GM18951 (cell line): ENCODE data around the gene BHMT2.

Experiments
- POLR2A ChIP-seq: IDR thresholded peaks from 4 replicates; pipeline ENCODE4 v1.6.1; 2011; ENCODE audit warnings: mild to moderate bottlenecking; ENCODE audit not compliant: insufficient read length, insufficient read depth; ENCODE audit errors: extremely low read depth
- in situ Hi-C: fragments of 300-500 bp; cut with MboI; formaldehyde crosslinking; loops from one replicate; pipeline ENCODE4 v1.12.0; 2022; ENCODE audit warnings: low sequenced_read_pairs, mixed read lengths, inconsistent platforms; ENCODE audit not compliant: unreplicated experiment

Gene BHMT2

GRCh38 chr5:79069488-79070349 lies at the start of gene BHMT2, which contains the start of gene DMGDH:
Gene BHMT2, plus strand, starts transcription at chr5:79069767. Its CDS starts 16 bp downstream, at chr5:79069783.
Gene DMGDH, minus strand, starts transcription at chr5:79069674. Its CDS starts 54 bp downstream, at chr5:79069620.
- no peak for TF ChIP-seq POLR2A
- in situ Hi-C loops, result no loop called here

GRCh38 chr5:79020861-79021561 lies 48.6 kb upstream of the BHMT2 start:
- in situ Hi-C loops, result loop anchor here (25.0 kb wide), 1 partner anchor 441 kb away; no protein-coding TSS in a partner anchor
- TF ChIP-seq POLR2A, result no peak

GRCh38 chr5:79021753-79022152 lies 47.8 kb upstream of the BHMT2 start:
- in situ Hi-C loops, result loop anchor here (25.0 kb wide), 1 partner anchor 441 kb away; no protein-coding TSS in a partner anchor
- no peak for TF ChIP-seq POLR2A

- in situ Hi-C loops, result loop anchor here (25.0 kb wide), 1 partner anchor 440 kb away; no protein-coding TSS in a partner anchor
- no peak for TF ChIP-seq POLR2A
Measured at GRCh38 chr5:79022771-79023170, 46.8 kb upstream of the BHMT2 start.

GRCh38 chr5:79023348-79023747 lies 46.2 kb upstream of the BHMT2 start:
- in situ Hi-C loops, result loop anchor here (25.0 kb wide), 1 partner anchor 439 kb away; no protein-coding TSS in a partner anchor
- TF ChIP-seq POLR2A, result no peak

GRCh38 chr5:79023947-79024346 lies 45.6 kb upstream of the BHMT2 start:
- TF ChIP-seq POLR2A, result no peak
- in situ Hi-C loops, result loop anchor here (25.0 kb wide), 1 partner anchor 438 kb away; no protein-coding TSS in a partner anchor

GRCh38 chr5:79025054-79025472 lies 44.5 kb upstream of the BHMT2 start:
- in situ Hi-C loops, result no loop called here
- no peak for TF ChIP-seq POLR2A

- in situ Hi-C loops, result no loop called here
- TF ChIP-seq POLR2A, result no peak
Measured at GRCh38 chr5:79030663-79031484, 38.7 kb upstream of the BHMT2 start.

- TF ChIP-seq POLR2A, result no peak
- in situ Hi-C loops, result no loop called here
Measured at GRCh38 chr5:79031485-79031867, 38.1 kb upstream of the BHMT2 start.

- no peak for TF ChIP-seq POLR2A
- in situ Hi-C loops, result no loop called here
Measured at GRCh38 chr5:79032031-79032695, 37.4 kb upstream of the BHMT2 start.

- no peak for TF ChIP-seq POLR2A
- in situ Hi-C loops, result no loop called here
Measured at GRCh38 chr5:79032782-79033181, 36.8 kb upstream of the BHMT2 start.

- in situ Hi-C loops, result no loop called here
- no peak for TF ChIP-seq POLR2A
Measured at GRCh38 chr5:79035237-79035636, 34.3 kb upstream of the BHMT2 start.
